CD8-positive, alpha-beta memory T cell (primary cell): Measurements from ENCODE around the gene LYPD8. TPM values are rescaled to one million over a fixed set of nuclear protein-coding genes. Genes with fewer than 3 reads are reported as not detected.
A peak's percentile ranks its signal among the peaks of the same experiment; 100 is the strongest.
"Not testable (repeated sequence)": the region's sequence is repeated elsewhere in the genome, so short reads cannot be mapped to it uniquely, and the experiment has no call there.

Experiments used
- CTCF ChIA-PET: fragments of 350-600 bp; sonication (Branson Sonifier 250); formaldehyde crosslinking; loops from one replicate; lab custom pipeline; 2021; ENCODE audit warnings: antibody characterized with exemption; lab: Charles Lee
- POLR2A ChIA-PET: fragments of 350-600 bp; sonication (Branson Sonifier 250); formaldehyde crosslinking; loops from one replicate; lab custom pipeline; 2021; ENCODE audit warnings: antibody characterized with exemption; lab: Charles Lee
- DNase-seq, 5 donors: peaks; one replicate each; pipeline versions ENCODE4 v3.0.0 to v3.0.0-alpha.2; 2020 to 2022; ENCODE audit warnings: mixed read lengths in 1 of 5
- H3K27ac ChIP-seq: one replicate; pipeline ENCODE4 v1.7.0; 2013; ENCODE audit warnings: low read depth, mild to moderate bottlenecking, low read length, moderate library complexity
- H3K27me3 ChIP-seq: 2 replicates; pipeline ENCODE4 v1.7.0; 2013; ENCODE audit warnings: low read length, mild to moderate bottlenecking; ENCODE audit not compliant: insufficient read depth, poor library complexity, severe bottlenecking
- H3K36me3 ChIP-seq: 2 replicates; pipeline ENCODE4 v1.7.0; 2013; ENCODE audit warnings: mild to moderate bottlenecking, low read length, moderate library complexity; ENCODE audit not compliant: insufficient read depth
- H3K4me1 ChIP-seq: 2 replicates; pipeline ENCODE4 v1.7.0; 2013; ENCODE audit warnings: mild to moderate bottlenecking, low read length, moderate library complexity; ENCODE audit not compliant: insufficient read depth
- H3K4me3 ChIP-seq: 2 replicates; pipeline ENCODE4 v1.7.0; 2013; ENCODE audit warnings: mild to moderate bottlenecking, low read length
- H3K9me3 ChIP-seq: 2 replicates; pipeline ENCODE4 v1.7.0; 2013; ENCODE audit warnings: mild to moderate bottlenecking, low read length
- H3K27ac Mint-ChIP-seq, 8 donors: one replicate each; pipeline ENCODE4 v1.8.0; 2020 to 2021; ENCODE audit warnings: mixed read lengths in 8 of 8, mild to moderate bottlenecking in 6 of 8, inconsistent platforms in 3 of 8, moderate library complexity in 3 of 8
- H3K27me3 Mint-ChIP-seq, 2 donors: one replicate each; pipeline ENCODE4 v1.8.0; 2020 to 2021; ENCODE audit warnings: mixed read lengths in 2 of 2, mild to moderate bottlenecking in 1 of 2, moderate library complexity in 1 of 2
- H3K36me3 Mint-ChIP-seq, 3 donors: one replicate each; pipeline ENCODE4 v1.8.0; 2020 to 2021; ENCODE audit warnings: mixed read lengths in 3 of 3, inconsistent platforms in 1 of 3, mild to moderate bottlenecking in 1 of 3
- H3K4me1 Mint-ChIP-seq, 3 donors: one replicate each; pipeline ENCODE4 v1.8.0; 2020 to 2021; ENCODE audit warnings: mixed read lengths in 3 of 3, inconsistent platforms in 1 of 3, mild to moderate bottlenecking in 1 of 3
- H3K4me3 Mint-ChIP-seq, 7 donors: one replicate each; pipeline ENCODE4 v1.8.0; 2020 to 2021; ENCODE audit warnings: mixed read lengths in 7 of 7, mild to moderate bottlenecking in 6 of 7, moderate library complexity in 4 of 7, inconsistent platforms in 2 of 7
- H3K9me3 Mint-ChIP-seq, 5 donors: one replicate each; pipeline ENCODE4 v1.8.0; 2020 to 2022; ENCODE audit warnings: mixed read lengths in 5 of 5, mild to moderate bottlenecking in 3 of 5, moderate library complexity in 2 of 5, inconsistent platforms in 1 of 5
- polyA plus RNA-seq: library from polyadenylated mRNA; unstranded; fragments of 300-500 nt; fragmentation: Illumina TruSeq; gene quantifications from one replicate; pipeline ENCODE4 v1.2.3, GENCODE V29; 2021
- total RNA-seq, 2 experiments: library from RNA; stranded (reverse); gene quantifications; one replicate each; pipeline ENCODE4 v1.2.3, GENCODE V29; 2021

LYPD8 gene
- total and polyA plus RNA-seq, 3 experiments from 2014 or later, result not detected

DNA sequence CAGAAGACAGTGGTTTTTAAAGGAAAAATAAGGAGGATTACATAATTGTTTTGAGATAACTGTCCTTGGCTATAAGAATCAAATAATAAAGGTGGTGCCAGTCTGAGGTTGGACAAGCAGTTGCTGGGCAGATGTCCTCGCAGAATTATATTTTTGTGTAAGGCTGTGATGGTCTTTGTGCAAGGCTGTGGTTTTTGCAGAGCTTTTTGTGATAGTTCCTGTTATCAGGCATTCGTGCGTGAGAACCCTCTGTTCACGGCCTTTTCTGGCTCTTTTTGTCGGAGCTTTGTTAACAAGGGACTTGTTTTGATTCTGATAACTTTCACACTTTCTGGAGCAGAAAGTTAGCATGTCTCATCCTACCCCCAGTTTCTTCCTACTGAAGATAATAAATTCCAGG lies 36.8 kb upstream of the LYPD8 start:
- POLR2A ChIA-PET, result no interaction called here
- Histone ChIP-seq H3K9me3 (no peaks in the 10 kb centered on the region), H3K36me3 (no peaks in the 10 kb centered on the region), H3K27ac (no peak overlapping the region), H3K4me1 (no peaks in the 10 kb centered on the region), H3K4me3 (no peak overlapping the region), H3K27me3 (no peaks in the 10 kb centered on the region)
- Mint-ChIP-seq H3K36me3 (peaks cover 0 to 7% (median 0%) of the 10 kb centered on the region in 3 donors), H3K4me1 (no peaks in the 10 kb centered on the region), H3K27ac (no peak overlapping the region), H3K4me3 (no peak overlapping the region), H3K9me3 (peaks cover 7 to 21% (median 17%) of the 10 kb centered on the region in 5 donors), H3K27me3 (peaks cover 14 to 17% of the 10 kb centered on the region in 2 donors)
- CTCF ChIA-PET, result no interaction called here
- no peak for DNase-seq

DNA sequence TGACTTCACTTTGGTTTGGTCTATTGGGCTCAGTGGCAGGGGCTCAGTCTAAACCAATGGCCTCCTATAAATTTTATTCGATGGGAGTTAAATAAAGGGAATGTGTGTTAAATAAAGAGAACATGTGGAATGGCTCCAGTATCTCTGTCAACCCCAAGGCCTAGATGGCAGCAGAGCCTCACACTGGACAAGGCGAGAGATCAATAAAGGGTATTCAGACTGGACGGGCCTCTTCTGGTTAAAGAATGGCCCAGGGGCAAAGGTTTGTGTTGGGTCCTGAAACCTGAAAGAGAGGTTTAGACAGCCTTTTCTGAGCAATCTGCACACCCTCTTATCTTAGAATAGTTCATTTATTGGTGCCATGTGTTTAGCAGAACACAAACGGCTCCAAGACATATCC lies 35.5 kb upstream of the LYPD8 start:
- no peaks in the 10 kb centered on the region for H3K36me3 ChIP-seq
- ChIA-PET CTCF (no interaction called here), POLR2A (no interaction called here)
- H3K4me3 Mint-ChIP-seq, result no peak overlapping the region
- no peak overlapping the region for H3K4me3 ChIP-seq
- H3K9me3 Mint-ChIP-seq, result peaks cover 7 to 19% (median 15%) of the 10 kb centered on the region in 5 donors
- H3K36me3 Mint-ChIP-seq, result peaks cover 0 to 7% (median 0%) of the 10 kb centered on the region in 3 donors
- H3K27ac Mint-ChIP-seq, result no peak overlapping the region
- no peaks in the 10 kb centered on the region for H3K4me1 Mint-ChIP-seq
- no peaks in the 10 kb centered on the region for H3K4me1 ChIP-seq
- no peak for DNase-seq
- no peak overlapping the region for H3K27ac ChIP-seq
- H3K27me3 ChIP-seq, result no peaks in the 10 kb centered on the region
- H3K27me3 Mint-ChIP-seq, result peaks cover 7 to 16% of the 10 kb centered on the region in 2 donors
- no peaks in the 10 kb centered on the region for H3K9me3 ChIP-seq

DNA sequence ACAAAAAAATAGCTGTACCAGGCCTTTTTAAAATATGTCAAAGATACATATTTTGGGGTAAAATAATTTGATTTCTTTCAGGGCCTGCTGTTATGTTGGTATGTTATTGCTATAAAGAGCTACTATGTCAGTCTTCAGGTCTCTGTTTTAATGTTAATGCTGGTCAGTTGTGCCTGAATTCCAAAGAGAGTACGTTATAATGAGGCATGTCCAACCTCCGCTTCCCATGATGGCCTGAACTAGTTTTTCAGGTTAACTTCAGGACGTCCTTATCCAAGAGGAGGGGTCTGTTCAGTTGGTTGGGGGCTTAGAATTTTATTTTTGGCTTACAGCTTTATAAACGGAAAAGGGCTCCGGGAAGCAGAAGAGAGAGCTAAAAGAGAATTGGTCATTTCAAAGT lies 34.9 kb upstream of the LYPD8 start:
- Mint-ChIP-seq H3K36me3 (peaks cover 0 to 7% (median 0%) of the 10 kb centered on the region in 3 donors), H3K27ac (no peak overlapping the region), H3K27me3 (peaks cover 11 to 12% of the 10 kb centered on the region in 2 donors), H3K4me1 (no peaks in the 10 kb centered on the region), H3K4me3 (no peak overlapping the region), H3K9me3 (peaks cover 7 to 14% (median 11%) of the 10 kb centered on the region in 5 donors)
- no peak overlapping the region for H3K4me3 ChIP-seq
- H3K27me3 ChIP-seq, result no peaks in the 10 kb centered on the region
- no peaks in the 10 kb centered on the region for H3K9me3 ChIP-seq
- H3K27ac ChIP-seq, result no peak overlapping the region
- H3K4me1 ChIP-seq, result no peaks in the 10 kb centered on the region
- POLR2A ChIA-PET, result no interaction called here
- DNase-seq, result no peak
- CTCF ChIA-PET, result no interaction called here
- H3K36me3 ChIP-seq, result no peaks in the 10 kb centered on the region

DNA sequence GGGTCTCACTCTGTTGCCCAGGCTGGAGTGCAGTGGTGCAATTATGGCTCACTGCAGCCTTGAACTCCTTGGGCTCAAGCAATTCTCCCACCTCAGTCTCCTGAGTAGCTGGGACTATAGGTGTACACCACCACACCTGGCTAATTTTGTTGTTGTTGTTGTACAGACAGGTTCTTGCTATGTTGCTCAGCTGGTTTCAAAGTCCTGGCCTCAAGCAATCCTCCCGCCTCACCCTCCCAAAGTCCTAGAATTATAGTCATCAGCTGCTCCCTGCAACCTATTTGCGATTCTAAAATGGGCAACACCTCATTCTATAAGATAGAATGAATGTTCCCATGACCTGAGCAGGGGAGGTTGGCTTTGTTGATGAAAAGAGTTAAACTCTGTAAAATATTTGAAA lies 33.8 kb upstream of the LYPD8 start:
- H3K9me3 ChIP-seq, DNase-seq, H3K4me1 Mint-ChIP-seq, H3K27ac Mint-ChIP-seq, H3K27ac ChIP-seq, H3K9me3 Mint-ChIP-seq, H3K4me1 ChIP-seq, H3K4me3 Mint-ChIP-seq, POLR2A ChIA-PET, H3K36me3 Mint-ChIP-seq, H3K4me3 ChIP-seq, H3K36me3 ChIP-seq, H3K27me3 ChIP-seq, CTCF ChIA-PET: not testable (repeated sequence)
- peaks cover 14% of the 10 kb centered on the region in 2 donors for H3K27me3 Mint-ChIP-seq

DNA sequence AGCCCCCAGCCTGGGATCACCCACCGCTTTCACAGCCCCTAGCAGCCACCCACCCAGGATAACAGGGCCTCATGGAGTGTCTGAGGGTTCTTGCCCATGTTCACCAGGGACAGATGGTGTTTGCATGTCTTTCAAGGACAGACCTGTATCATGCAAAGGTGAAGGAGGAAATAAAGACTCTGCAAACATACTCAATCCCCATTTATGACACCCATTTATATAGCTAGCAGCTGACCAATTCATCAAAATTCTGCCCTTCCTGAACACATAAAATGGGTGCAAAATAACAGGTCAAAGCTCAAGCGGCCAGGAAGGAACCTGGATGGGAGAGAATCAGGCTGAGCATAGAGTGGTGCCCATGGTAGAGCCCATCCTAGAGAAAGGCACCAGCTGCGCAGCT lies 32.8 kb upstream of the LYPD8 start:
- ChIA-PET POLR2A (no interaction called here), CTCF (no interaction called here)
- Mint-ChIP-seq H3K4me3 (no peak overlapping the region), H3K27ac (no peak overlapping the region), H3K36me3 (no peaks in the 10 kb centered on the region), H3K4me1 (no peaks in the 10 kb centered on the region), H3K27me3 (peaks cover 17 to 20% of the 10 kb centered on the region in 2 donors), H3K9me3 (no peaks in the 10 kb centered on the region)
- Histone ChIP-seq H3K36me3 (no peaks in the 10 kb centered on the region), H3K27ac (no peak overlapping the region), H3K4me3 (no peak overlapping the region), H3K9me3 (no peaks in the 10 kb centered on the region), H3K4me1 (no peaks in the 10 kb centered on the region), H3K27me3 (no peaks in the 10 kb centered on the region)
- no peak for DNase-seq

DNA sequence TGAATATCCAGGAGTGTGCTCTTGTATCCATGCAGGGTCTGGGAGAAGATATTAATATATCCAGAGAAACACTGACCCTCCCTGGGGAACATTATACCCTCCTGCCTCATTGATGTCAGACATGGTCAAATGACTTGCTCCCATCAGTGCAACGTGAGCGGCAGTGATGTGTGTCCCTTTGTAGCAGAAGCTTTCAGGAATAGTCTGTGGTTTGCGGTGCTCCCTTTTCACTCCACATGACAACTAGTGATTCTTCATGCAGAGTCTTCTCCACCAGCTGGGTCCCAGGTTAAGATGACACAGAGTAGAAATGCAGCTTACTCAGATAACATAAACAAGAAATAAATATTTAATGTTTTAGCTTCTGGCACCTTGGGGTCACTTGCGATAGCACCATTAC lies 31.9 kb upstream of the LYPD8 start:
- POLR2A ChIA-PET, result no interaction called here
- no peaks in the 10 kb centered on the region for H3K27me3 ChIP-seq
- no peak for DNase-seq
- CTCF ChIA-PET, result no interaction called here
- Mint-ChIP-seq H3K4me3 (no peak overlapping the region), H3K9me3 (no peaks in the 10 kb centered on the region), H3K4me1 (no peaks in the 10 kb centered on the region), H3K36me3 (no peaks in the 10 kb centered on the region), H3K27me3 (peaks cover 24 to 26% of the 10 kb centered on the region in 2 donors), H3K27ac (no peak overlapping the region)
- no peak overlapping the region for H3K27ac ChIP-seq
- H3K36me3 ChIP-seq, result no peaks in the 10 kb centered on the region
- no peak overlapping the region for H3K4me3 ChIP-seq
- H3K4me1 ChIP-seq, result no peaks in the 10 kb centered on the region
- no peaks in the 10 kb centered on the region for H3K9me3 ChIP-seq

DNA sequence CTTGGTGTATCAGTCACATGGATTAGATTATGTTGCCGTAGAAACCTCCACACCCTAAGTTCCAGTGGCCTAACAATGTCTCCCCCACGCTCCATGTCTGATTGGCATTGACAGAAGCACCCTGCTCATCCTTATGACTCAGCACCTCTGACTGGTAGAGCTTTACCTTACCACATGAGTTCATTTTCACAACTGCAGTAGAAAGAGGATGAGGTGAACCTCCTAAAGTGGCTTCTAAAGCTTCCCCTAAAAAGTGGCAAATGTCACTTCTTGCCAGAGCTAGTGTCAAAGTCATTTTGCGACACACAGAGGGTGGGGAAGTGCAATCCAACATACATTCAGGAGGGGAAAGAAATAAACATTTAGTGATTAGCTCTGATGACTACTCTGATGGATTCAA lies 30.6 kb upstream of the LYPD8 start:
- CTCF ChIA-PET, result no interaction called here
- Histone ChIP-seq H3K4me3 (no peak overlapping the region), H3K27ac (no peak overlapping the region), H3K27me3 (no peaks in the 10 kb centered on the region), H3K4me1 (no peaks in the 10 kb centered on the region), H3K9me3 (no peaks in the 10 kb centered on the region), H3K36me3 (no peaks in the 10 kb centered on the region)
- Mint-ChIP-seq H3K4me1 (no peaks in the 10 kb centered on the region), H3K4me3 (no peak overlapping the region), H3K9me3 (peaks cover 3 to 7% (median 5%) of the 10 kb centered on the region in 5 donors), H3K27me3 (peaks cover 30 to 38% of the 10 kb centered on the region in 2 donors), H3K27ac (no peak overlapping the region), H3K36me3 (peaks cover 0 to 10% (median 0%) of the 10 kb centered on the region in 3 donors)
- DNase-seq, result no peak
- POLR2A ChIA-PET, result no interaction called here

DNA sequence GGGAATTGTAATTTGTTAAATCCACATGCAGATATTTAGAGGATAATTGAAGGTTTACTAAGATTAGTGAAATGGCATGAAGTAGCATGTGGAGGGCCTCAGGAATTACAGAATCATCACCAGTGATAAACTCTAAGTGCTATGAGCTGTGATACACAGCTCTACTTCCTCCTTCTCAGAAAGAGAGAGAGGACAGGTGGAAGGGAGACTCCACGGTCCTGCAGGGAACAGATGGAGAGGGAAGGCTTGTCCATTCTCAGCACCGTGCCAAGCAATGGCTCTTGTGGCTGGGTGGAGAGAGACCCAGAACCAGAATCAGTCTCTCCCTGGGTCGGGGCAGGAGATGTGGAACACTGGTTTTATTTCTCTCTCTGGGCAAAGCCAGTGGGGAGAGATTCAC lies 27.8 kb upstream of the LYPD8 start:
- Histone ChIP-seq H3K27me3 (no peaks in the 10 kb centered on the region), H3K27ac (no peak overlapping the region), H3K36me3 (no peaks in the 10 kb centered on the region), H3K4me3 (no peak overlapping the region), H3K9me3 (no peaks in the 10 kb centered on the region), H3K4me1 (no peaks in the 10 kb centered on the region)
- POLR2A ChIA-PET, result no interaction called here
- Mint-ChIP-seq H3K27ac (peak overlapping the region in 1 of 8 donors; percentile 65), H3K36me3 (peaks cover 0 to 11% (median 1%) of the 10 kb centered on the region in 3 donors), H3K27me3 (peaks cover 20 to 57% of the 10 kb centered on the region in 2 donors), H3K4me1 (no peaks in the 10 kb centered on the region), H3K4me3 (no peak overlapping the region), H3K9me3 (peaks cover 6 to 15% (median 10%) of the 10 kb centered on the region in 5 donors)
- DNase-seq, result no peak
- CTCF ChIA-PET, result no interaction called here
